ENCODE results near the gene DEAF1. TPM values are rescaled to one million over a fixed set of nuclear protein-coding genes. Genes with fewer than 3 reads are reported as not detected.

DEAF1 gene
- total and polyA plus RNA-seq, 2 of the 13 experiments (the other 11 are each of a cell fraction or from before 2014, with no cell fraction given), result 22.3 to 29.6 TPM

DNA sequence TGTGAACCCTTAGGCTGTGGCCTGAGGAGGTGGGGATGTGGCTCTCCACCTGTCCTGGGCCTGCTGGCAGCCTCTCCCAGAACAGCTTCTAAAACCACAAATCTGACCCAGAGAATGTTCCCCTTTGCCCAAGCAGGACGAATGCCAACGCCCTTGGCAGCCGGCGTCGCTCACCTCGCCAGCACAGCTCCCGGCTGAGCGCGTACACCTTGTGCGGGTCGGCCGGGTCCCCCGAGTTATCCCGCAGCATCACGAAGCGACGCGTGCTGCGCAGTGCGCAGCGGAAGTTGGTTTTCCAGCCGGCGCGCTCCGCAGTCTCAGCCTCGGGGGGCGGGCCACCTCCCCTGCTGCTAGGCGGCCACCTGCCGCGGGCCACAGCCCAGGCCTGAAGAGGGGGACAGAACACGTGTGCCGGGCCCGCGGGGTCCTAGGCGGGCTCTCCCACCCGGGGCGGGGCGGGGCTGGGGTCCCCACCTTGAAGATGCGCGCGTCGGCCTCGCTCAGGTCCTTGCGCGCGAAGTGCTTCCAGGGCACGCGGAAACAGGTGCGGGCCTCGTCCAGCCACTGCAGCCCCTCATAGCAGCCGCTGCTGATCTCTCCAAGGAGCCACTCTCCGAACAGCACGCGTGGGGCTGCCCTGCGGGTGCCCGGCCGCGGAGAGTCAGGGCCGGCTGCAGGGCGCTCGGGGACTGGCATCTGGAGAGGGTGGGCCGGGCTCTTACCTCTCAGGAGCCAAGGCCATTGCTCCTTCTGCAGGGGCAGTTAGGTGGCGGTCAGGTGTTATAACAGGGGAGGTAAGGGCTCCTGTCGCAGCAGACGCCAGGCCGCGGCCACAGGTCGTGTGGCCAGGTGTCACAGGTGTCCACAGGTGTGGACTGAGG, 80.2 kb downstream of the DEAF1 start (continued):
- TF ChIP-seq RXRA (CRISPR knock-in tag; IDR thresholded peaks at IDR 0.05) (no peak), ZNF550 (CRISPR knock-in tag; IDR thresholded peaks at IDR 0.05; ENCODE audit: borderline replicate concordance) (no peak), GATAD2A (CRISPR knock-in tag; IDR thresholded peaks at IDR 0.05) (no peak), RBM22 (optimal IDR thresholded peaks at IDR 0.05; ENCODE audit: low read length) (peak; percentile 19), ZBTB42 (CRISPR knock-in tag; IDR thresholded peaks at IDR 0.05) (no peak), FLYWCH1 (CRISPR knock-in tag; IDR thresholded peaks at IDR 0.05) (no peak), REXO4 (CRISPR knock-in tag; IDR thresholded peaks at IDR 0.05; ENCODE audit: borderline replicate concordance) (no peak), SYNCRIP (IDR thresholded peaks at IDR 0.05; ENCODE audit: insufficient read depth, low read depth, low read length) (no peak), ZBTB38 (CRISPR knock-in tag; IDR thresholded peaks at IDR 0.05) (no peak), AGO1 (IDR thresholded peaks at IDR 0.05; ENCODE audit: low read depth, low read length, poor library complexity, severe bottlenecking) (no peak), YY1 (IDR thresholded peaks at IDR 0.05; ENCODE audit: insufficient read depth, insufficient replicate concordance, low read depth, low read length) (no peak), ATF7-NPFF (CRISPR knock-in tag; IDR thresholded peaks at IDR 0.05; ENCODE audit: low read depth) (no peak)
- TF ChIP-seq, protein P1, sequence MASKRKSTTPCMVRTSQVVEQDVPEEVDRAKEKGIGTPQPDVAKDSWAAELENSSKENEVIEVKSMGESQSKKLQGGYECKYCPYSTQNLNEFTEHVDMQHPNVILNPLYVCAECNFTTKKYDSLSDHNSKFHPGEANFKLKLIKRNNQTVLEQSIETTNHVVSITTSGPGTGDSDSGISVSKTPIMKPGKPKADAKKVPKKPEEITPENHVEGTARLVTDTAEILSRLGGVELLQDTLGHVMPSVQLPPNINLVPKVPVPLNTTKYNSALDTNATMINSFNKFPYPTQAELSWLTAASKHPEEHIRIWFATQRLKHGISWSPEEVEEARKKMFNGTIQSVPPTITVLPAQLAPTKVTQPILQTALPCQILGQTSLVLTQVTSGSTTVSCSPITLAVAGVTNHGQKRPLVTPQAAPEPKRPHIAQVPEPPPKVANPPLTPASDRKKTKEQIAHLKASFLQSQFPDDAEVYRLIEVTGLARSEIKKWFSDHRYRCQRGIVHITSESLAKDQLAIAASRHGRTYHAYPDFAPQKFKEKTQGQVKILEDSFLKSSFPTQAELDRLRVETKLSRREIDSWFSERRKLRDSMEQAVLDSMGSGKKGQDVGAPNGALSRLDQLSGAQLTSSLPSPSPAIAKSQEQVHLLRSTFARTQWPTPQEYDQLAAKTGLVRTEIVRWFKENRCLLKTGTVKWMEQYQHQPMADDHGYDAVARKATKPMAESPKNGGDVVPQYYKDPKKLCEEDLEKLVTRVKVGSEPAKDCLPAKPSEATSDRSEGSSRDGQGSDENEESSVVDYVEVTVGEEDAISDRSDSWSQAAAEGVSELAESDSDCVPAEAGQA (IDR thresholded peaks at IDR 0.05; ENCODE audit: low read depth), result no peak
- TF ChIP-seq, protein P1 (CRISPR knock-in tag; IDR thresholded peaks at IDR 0.05; ENCODE audit: borderline replicate concordance), result no peak
- TF ChIP-seq, protein P2, sequence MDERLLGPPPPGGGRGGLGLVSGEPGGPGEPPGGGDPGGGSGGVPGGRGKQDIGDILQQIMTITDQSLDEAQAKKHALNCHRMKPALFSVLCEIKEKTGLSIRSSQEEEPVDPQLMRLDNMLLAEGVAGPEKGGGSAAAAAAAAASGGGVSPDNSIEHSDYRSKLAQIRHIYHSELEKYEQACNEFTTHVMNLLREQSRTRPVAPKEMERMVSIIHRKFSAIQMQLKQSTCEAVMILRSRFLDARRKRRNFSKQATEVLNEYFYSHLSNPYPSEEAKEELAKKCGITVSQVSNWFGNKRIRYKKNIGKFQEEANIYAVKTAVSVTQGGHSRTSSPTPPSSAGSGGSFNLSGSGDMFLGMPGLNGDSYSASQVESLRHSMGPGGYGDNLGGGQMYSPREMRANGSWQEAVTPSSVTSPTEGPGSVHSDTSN (CRISPR knock-in tag; IDR thresholded peaks at IDR 0.05), result no peak
- TF ChIP-seq, protein P3, sequence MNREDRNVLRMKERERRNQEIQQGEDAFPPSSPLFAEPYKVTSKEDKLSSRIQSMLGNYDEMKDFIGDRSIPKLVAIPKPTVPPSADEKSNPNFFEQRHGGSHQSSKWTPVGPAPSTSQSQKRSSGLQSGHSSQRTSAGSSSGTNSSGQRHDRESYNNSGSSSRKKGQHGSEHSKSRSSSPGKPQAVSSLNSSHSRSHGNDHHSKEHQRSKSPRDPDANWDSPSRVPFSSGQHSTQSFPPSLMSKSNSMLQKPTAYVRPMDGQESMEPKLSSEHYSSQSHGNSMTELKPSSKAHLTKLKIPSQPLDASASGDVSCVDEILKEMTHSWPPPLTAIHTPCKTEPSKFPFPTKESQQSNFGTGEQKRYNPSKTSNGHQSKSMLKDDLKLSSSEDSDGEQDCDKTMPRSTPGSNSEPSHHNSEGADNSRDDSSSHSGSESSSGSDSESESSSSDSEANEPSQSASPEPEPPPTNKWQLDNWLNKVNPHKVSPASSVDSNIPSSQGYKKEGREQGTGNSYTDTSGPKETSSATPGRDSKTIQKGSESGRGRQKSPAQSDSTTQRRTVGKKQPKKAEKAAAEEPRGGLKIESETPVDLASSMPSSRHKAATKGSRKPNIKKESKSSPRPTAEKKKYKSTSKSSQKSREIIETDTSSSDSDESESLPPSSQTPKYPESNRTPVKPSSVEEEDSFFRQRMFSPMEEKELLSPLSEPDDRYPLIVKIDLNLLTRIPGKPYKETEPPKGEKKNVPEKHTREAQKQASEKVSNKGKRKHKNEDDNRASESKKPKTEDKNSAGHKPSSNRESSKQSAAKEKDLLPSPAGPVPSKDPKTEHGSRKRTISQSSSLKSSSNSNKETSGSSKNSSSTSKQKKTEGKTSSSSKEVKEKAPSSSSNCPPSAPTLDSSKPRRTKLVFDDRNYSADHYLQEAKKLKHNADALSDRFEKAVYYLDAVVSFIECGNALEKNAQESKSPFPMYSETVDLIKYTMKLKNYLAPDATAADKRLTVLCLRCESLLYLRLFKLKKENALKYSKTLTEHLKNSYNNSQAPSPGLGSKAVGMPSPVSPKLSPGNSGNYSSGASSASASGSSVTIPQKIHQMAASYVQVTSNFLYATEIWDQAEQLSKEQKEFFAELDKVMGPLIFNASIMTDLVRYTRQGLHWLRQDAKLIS (CRISPR knock-in tag; IDR thresholded peaks at IDR 0.05), result no peak
